Upper lobe of left lung (tissue), 4 donors: ENCODE data around the gene SDF2L1.

ENCODE experiments used
- CTCF ChIP-seq, 6 experiments: fragments of 450-650 bp in 4 of 6; fragments of 200-600 bp in 2 of 6; sonication (generic) in 2 of 6; IDR thresholded peaks; one replicate each; pipeline ENCODE4 v1.5.1; 2016 to 2019; ENCODE audit warnings: antibody characterized with exemption in 6 of 6
- EP300 ChIP-seq, 4 donors: sonication (generic); formaldehyde crosslinking; IDR thresholded peaks; one replicate each; pipeline ENCODE4 v1.5.1; 2017; ENCODE audit warnings: antibody characterized with exemption in 4 of 4, control low read depth in 2 of 4
- POLR2A ChIP-seq, 4 donors: fragments of 450-650 bp; IDR thresholded peaks; one replicate each; pipeline ENCODE4 v1.5.1; 2016 to 2017; ENCODE audit warnings: antibody characterized with exemption in 4 of 4, mild to moderate bottlenecking in 2 of 4
- POLR2AphosphoS5 ChIP-seq, 2 donors: sonication (generic); formaldehyde crosslinking; IDR thresholded peaks; one replicate each; pipeline ENCODE4 v1.5.1; 2017; ENCODE audit warnings: antibody characterized with exemption in 2 of 2

GRCh38 chr22:21686193-21686608 is 44.1 kb downstream of the SDF2L1 start:
- TF ChIP-seq CTCF (IDR thresholded peaks at IDR 0.05) (no peak), POLR2A (IDR thresholded peaks at IDR 0.05) (no peak), POLR2AphosphoS5 (IDR thresholded peaks at IDR 0.05) (no peak), EP300 (IDR thresholded peaks at IDR 0.05) (no peak)
